WTC11 (cell line): ENCODE data around the gene IFIH1.

Experiments
- EMX1 ChIP-seq: fragments of 250-450 bp; sonication (Bioruptor Pico); IDR thresholded peaks from 2 replicates; pipeline ENCODE4 v1.8.0; 2021; ENCODE audit warnings: mild to moderate bottlenecking
- ETV6 ChIP-seq: sonication (generic); formaldehyde crosslinking; IDR thresholded peaks from 2 replicates; pipeline ENCODE4 v1.8.1; 2022; ENCODE audit warnings: mild to moderate bottlenecking, missing genetic modification reagents
- NR3C1 ChIP-seq: sonication (generic); formaldehyde crosslinking; conservative IDR thresholded peaks from 2 replicates; pipeline ENCODE4 v1.8.1; 2023; ENCODE audit warnings: low read depth, mild to moderate bottlenecking, missing genetic modification reagents
- STAT6 ChIP-seq: sonication (generic); formaldehyde crosslinking; conservative IDR thresholded peaks from 2 replicates; pipeline ENCODE4 v1.8.1; 2023; ENCODE audit warnings: mild to moderate bottlenecking, low read depth, missing genetic modification reagents, moderate library complexity
- TCF7 ChIP-seq: sonication (generic); formaldehyde crosslinking; IDR thresholded peaks from 2 replicates; pipeline ENCODE4 v1.8.0; 2022; ENCODE audit warnings: mild to moderate bottlenecking, low read depth, missing genetic modification reagents, moderate library complexity
- ZBTB21 ChIP-seq: sonication (generic); formaldehyde crosslinking; IDR thresholded peaks from 2 replicates; pipeline ENCODE4 v1.8.1; 2023; ENCODE audit warnings: mild to moderate bottlenecking, missing genetic modification reagents, borderline replicate concordance
- ZSCAN18 ChIP-seq: fragments of 250-450 bp; sonication (Bioruptor Pico); IDR thresholded peaks from 2 replicates; pipeline ENCODE4 v2.1.2; 2022; ENCODE audit warnings: mild to moderate bottlenecking, moderate library complexity
- TF ChIP-seq, protein P1 (sequence below): fragments of 200-600 bp; IDR thresholded peaks from 2 replicates; pipeline ENCODE4 v1.8.0; 2022; ENCODE audit warnings: antibody characterized with exemption
- TF ChIP-seq, protein P2 (sequence below): sonication (generic); formaldehyde crosslinking; IDR thresholded peaks from 2 replicates; pipeline ENCODE4 v1.8.1; 2023; ENCODE audit warnings: mild to moderate bottlenecking, missing genetic modification reagents
- TF ChIP-seq, protein P3 (sequence below): sonication (generic); formaldehyde crosslinking; IDR thresholded peaks from 2 replicates; pipeline ENCODE4 v1.8.0; 2022; ENCODE audit warnings: mild to moderate bottlenecking, missing genetic modification reagents

- TF ChIP-seq, protein P1, sequence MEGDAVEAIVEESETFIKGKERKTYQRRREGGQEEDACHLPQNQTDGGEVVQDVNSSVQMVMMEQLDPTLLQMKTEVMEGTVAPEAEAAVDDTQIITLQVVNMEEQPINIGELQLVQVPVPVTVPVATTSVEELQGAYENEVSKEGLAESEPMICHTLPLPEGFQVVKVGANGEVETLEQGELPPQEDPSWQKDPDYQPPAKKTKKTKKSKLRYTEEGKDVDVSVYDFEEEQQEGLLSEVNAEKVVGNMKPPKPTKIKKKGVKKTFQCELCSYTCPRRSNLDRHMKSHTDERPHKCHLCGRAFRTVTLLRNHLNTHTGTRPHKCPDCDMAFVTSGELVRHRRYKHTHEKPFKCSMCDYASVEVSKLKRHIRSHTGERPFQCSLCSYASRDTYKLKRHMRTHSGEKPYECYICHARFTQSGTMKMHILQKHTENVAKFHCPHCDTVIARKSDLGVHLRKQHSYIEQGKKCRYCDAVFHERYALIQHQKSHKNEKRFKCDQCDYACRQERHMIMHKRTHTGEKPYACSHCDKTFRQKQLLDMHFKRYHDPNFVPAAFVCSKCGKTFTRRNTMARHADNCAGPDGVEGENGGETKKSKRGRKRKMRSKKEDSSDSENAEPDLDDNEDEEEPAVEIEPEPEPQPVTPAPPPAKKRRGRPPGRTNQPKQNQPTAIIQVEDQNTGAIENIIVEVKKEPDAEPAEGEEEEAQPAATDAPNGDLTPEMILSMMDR = peak; percentile 83
- TF ChIP-seq, protein P2, sequence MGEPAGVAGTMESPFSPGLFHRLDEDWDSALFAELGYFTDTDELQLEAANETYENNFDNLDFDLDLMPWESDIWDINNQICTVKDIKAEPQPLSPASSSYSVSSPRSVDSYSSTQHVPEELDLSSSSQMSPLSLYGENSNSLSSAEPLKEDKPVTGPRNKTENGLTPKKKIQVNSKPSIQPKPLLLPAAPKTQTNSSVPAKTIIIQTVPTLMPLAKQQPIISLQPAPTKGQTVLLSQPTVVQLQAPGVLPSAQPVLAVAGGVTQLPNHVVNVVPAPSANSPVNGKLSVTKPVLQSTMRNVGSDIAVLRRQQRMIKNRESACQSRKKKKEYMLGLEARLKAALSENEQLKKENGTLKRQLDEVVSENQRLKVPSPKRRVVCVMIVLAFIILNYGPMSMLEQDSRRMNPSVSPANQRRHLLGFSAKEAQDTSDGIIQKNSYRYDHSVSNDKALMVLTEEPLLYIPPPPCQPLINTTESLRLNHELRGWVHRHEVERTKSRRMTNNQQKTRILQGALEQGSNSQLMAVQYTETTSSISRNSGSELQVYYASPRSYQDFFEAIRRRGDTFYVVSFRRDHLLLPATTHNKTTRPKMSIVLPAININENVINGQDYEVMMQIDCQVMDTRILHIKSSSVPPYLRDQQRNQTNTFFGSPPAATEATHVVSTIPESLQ (CRISPR knock-in tag) = no peak
- no peak for TF ChIP-seq STAT6 (CRISPR knock-in tag)
- TF ChIP-seq ETV6 (CRISPR knock-in tag) = no peak; the same call in 1 of the 2 replicates
- 0 out of 2 replicates have a peak, but pooled peaks have one; percentile 28 for TF ChIP-seq EMX1 (CRISPR knock-in tag)
- no peak for TF ChIP-seq ZSCAN18
- TF ChIP-seq NR3C1 (CRISPR knock-in tag) = no peak
- TF ChIP-seq ZBTB21 = no peak
- no peak for TF ChIP-seq TCF7
- TF ChIP-seq, protein P3, sequence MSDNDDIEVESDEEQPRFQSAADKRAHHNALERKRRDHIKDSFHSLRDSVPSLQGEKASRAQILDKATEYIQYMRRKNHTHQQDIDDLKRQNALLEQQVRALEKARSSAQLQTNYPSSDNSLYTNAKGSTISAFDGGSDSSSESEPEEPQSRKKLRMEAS = no peak
Observed at GRCh38 chr2:162221064-162221463, 97.4 kb downstream of the IFIH1 start.
